Amniotic epithelial cell (primary cell): ENCODE data around the gene PTPRG.

Experiments
- DNase-seq: peaks from one replicate; pipeline ENCODE4 v3.0.0-alpha.2; 2010; ENCODE audit warnings: low read depth

The PTPRG gene

DNA sequence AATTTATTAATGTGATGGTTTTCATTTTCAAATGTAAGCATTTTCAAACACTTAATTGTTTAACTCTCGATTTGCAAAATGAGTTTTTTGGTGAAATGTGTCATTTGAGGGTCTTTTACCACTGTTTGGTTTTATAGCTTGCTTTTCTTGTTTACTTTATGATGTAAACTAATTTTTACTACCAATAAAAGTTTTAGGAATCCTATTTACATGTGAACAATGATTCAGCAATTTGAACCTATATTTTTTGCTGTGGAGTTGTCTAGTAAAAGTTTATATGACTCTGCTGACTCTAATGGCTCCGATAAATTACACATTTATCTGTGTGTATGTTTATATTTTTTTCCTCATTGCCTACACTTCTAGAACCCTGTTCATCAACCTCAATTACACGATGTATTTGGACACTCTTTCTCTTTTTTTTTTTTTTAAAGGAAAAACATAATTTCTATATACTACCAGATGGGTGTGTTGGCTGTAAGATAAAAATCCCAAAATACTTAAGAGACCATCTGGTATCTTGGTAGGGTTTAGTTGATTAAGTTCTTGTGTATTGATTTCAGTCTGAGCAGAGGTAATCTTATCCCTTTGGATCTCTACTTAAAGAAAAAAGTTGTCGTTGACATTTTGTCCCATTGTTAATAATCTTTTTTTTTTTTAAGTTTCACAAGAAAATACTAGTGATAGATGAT, 89.5 kb downstream of the PTPRG start:
- DNase-seq = no peak

DNA sequence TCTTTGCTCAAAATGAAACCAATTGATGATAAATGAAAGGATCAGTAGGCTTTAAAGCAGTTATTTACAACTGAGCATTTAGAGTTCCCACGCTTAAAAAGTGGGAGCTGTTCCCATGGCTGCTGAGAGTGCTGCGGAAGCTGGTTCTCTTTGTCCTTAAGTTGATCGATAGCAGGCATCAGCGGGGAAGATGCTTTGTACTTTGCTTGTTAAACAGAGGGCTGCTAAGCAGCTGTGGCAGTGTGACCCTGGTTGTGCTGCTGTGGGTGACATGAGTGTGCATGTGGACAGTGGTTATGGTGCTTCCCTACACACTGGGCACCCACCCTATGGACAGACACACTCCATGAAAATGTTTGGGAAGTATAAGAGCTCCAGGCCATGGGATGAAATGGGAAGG, 96.3 kb downstream of the PTPRG start:
- DNase-seq = no peak

DNA sequence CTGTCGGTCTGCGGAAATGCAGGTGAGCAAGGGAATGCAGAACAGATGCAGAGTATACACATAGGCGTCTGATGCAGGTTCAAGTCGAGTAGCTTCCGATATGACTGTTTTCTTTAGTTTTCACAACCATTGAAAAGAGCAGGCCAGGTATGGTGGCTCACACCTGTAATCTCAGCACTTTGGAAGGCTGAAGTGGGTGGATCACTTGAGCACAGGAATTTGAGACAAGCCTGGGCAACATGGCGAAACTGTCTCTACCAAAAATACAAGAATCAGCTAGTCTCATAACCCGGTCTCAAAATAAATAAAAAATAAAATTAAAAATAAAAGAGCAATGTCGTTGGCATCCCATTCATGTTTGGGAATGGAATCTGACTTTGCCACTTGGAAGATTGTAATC, 101.5 kb downstream of the PTPRG start:
- DNase-seq = no peak

DNA sequence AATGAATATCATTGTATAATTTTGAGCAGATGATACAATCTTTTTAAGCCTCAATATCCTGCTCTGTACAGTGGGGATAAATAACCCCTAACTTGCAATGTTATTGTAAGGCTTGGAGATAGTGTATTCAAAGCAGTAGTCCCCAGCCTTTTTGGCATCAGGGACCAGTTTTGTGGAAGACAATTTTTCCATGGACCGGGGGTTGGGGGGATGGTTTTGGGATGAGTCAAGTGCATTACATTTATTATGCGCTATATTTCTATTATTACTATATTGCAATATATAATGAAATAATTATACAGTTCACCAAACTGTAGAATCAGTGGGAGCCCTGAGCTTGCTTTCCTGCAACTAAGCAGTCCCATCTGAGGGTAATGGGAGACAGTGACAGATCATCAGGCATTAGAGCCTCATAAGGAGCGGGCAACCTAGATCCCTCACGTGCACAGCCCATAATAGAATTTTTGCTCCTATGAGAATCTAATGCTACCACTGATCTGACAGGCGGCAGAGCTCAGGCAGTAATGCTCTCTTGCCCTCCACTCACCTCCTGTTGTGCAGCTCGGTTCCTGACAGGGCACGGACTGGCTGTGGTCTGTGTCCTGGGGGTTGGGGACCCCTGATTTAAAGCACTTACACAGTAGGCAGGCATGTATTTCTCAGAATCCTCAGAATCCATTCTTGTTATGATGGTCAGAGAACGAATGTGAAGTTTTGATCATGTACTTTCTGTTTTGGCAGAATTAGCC, 102.2 kb downstream of the PTPRG start:
- no peak for DNase-seq

DNA sequence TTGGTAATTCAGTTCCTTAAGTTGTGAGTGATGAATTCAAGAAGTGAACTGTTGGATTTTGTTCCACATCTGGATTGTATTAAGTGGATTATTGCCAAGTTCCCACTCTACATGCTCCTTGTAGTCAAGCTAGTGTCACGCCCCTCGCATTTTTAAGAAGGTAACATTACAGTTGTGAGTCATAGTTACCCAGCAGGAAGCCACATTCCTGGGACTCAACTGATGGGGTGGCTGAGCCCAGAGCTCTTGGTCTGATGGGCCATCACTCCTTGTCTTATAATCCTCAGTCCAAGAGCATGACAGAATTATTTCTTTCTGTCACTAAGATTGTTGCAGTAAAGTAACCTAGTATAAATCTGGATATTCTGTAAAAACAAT, 102.7 kb downstream of the PTPRG start:
- peak; percentile 19 for DNase-seq

DNA sequence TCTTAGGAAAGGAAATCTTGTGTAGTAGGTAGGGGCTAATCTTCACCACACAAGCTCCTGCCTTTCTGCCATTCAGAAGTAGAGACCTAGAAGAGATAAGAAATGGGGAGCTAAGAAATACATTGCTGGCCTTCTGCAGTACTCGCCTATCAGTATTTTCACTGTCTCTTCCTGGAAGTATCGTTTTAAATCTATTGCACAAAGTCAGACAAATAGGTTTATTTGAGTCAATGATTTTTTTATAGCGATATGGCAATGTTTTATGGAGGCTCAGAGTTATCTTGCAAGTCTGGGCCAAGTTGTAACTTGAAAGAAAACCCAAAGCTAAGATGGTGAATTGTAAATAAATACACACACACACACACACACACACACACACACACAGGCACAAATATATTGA, 103.8 kb downstream of the PTPRG start:
- no peak for DNase-seq

DNA sequence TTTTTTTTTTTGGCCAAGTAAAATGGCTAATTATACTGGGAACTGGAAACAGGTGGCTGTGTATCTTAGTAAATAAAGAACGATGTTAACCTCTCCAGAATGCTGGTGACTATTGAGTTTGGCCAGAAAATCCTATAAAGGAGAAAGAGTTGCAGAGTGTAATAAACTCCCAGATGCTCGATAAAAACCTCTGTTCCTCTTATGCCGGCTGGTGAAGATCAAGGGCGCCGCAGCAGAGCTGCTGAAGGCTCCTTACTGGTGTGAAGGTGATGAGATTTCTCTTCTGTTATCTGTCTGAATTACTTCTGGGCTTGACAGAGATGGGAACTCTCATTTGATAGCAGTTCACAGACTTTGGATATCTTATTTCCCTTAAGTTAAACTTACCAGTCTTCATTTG, 104.6 kb downstream of the PTPRG start:
- DNase-seq = no peak

DNA sequence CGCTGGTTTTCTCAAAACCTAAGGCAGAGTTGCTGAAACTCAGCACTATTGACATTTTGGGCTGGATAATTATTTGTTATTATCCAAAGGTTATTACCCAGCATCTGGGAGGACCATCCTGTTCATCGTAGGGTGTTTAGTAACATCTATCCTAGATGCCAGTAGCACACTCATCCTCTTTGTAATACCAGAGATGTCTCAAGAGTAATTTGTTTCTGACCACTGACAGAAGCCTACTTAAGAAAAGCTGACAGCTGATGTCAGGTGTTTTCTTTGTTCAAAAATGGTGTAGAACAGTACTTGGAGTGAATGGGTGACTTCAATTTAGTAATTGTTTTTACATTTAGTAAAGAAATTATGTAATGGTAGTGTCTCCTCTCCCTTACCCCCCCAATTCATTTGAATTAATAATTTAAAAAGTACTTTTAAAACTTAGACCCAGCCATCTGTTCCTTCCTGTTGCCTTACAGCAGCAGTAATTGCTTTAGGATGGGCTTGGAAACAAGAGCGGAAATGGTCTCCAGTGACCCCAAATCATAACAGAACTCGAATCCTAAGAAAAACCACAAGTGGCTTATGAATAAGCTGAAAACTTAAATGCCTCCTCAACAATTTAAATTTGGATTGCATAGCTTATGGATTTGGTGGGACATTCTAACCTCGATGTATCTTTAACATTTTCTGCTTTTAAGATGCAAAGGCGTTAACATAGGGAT, 105.4 kb downstream of the PTPRG start:
- DNase-seq = peak; percentile 15

DNA sequence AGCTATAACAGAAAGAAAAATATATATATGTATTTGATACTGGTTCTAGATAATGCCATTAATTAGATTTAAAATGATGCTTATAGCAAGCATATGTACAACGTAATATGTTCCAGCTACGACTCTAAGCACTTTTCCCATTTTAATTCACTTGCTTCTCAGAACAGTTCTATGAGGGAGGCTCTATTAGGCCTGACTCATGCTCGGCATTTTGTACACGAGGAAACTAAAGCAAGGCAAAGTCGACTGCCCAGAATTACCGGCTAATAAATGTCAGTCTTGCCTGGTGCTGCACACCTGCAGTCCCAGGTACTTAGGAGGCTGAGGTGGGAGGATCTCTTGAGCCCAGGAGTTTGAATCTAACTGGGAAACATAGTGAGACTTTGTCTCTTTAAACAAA, 106.0 kb downstream of the PTPRG start:
- DNase-seq = no peak

DNA sequence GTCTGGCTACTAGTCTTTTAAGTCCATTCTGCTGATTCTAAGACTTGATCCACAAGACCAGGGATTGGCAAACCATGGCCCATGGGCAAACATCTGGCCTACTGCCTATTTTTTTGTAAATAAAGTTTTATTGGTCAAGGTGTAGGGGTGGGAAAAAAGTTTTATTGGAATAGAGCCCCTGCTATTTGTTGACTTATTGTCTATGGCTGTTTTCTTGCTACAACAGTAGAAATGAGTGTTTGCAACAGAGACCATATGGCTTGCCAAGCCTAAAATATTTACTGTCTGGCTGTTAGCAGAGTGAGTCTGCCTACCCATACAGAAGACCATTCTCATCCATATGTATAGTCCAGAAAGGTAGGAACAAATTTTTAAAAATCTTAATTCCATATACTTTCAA, 106.4 kb downstream of the PTPRG start:
- DNase-seq = no peak

DNA sequence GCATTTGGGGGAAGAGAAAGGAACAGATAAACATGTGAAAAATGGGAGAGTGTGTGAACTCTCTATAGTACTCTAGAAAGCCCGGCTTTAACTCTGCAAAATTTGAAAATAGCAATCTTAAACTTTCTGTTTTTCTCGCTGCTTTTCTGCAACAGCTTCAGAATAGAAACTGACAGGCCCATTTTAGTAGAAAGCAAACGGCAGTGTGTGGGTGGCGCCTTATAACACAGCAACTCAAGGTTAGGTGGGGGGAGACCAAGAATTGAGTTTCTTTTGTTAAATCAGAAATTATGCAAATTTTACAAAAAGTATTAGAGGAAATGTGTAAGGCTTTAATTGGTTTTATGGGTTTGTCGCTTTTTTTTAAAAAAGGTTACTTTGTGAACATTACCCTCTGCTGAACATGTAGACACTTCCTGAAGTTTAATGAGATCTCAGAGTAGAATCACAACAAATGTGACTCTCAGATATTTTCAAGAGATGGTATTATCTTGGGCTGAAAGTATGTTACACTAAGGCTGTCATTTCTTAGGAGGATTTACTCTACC, 107.0 kb downstream of the PTPRG start:
- no peak for DNase-seq

DNA sequence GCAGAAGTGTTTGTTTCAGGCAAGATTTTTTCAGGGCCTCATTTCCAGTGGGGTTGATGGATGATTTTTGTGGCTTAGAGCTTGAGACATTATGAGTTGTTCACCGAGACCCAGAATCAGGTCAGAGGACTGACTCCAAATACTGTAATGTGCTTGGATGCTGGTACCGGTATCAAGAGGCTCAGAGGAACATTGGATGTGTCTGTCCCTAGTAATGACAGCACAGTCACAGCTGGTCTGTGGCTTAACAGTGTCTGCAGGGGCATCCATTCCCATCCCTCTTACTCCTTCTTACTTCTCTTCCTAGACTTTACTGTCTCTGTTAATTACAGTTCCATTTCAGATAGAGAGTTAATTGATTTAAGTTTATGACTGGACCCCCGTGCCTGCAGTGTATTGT, 107.8 kb downstream of the PTPRG start:
- no peak for DNase-seq

DNA sequence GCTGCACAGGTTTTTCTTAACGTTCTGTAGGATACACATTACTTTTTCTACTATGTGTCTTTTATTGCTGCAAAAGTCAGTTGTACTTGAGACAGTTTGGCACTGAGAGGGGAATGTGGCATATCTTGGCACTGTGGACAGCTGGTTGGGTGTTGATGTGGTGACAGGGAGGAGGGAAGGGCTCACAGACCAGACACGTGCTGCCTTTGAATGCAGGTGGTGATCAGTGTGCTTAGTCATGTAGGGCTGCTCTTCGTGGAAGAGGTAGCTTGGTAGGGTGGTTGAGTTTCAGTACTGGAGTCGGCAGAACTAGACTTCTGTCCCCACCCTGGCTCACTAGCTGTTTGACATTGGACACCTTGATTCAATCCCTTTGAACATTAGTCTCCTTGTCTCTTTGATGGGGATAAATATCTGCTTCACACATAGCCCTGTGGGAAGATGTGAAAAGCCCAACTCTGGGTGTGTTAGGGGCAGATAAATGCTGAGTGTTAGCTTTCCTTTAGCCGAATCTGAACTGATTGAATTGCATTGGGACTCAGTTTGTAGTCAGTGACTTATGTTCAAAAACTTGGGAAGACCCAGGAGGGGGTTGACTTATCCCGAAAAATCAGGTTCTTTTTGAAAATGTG, 108.4 kb downstream of the PTPRG start:
- no peak for DNase-seq

DNA sequence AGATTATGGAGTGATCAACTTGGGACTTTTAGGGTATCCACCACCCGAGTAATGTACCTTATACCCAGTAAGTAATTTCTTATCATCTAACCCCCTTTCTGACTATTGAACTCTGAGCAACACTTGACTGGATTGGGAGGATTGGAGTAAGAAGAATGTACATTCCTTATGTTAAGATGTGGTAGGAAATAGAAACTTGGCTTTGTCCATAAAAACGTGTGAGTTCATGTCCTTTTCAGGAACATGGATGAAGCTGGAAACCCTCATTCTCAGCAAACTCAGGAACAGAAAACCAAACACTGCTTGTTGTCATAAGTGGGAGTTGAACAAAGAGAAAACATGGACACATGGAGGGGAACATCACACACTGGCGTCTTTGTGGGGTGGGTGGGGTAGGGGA, 112.3 kb downstream of the PTPRG start:
- no peak for DNase-seq

DNA sequence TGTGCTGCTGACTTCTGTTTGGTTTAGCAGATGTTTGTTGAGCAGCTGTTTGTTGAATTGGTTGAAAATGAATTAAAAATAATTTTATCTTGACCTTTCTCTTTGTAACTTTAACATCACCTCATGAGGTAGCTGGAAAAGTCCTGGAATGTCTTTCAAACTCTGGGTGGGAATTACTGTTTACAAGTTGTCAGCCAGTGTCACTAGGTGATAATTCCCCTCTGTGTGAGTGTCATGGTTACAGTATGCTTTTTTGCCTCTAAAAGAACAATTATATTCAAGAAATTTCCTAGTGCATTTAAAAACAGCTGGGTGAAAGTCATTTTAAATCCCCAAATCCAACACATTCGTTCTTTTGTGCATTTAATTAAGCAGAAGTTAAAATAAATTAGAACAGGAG, 113.2 kb downstream of the PTPRG start:
- DNase-seq = no peak

DNA sequence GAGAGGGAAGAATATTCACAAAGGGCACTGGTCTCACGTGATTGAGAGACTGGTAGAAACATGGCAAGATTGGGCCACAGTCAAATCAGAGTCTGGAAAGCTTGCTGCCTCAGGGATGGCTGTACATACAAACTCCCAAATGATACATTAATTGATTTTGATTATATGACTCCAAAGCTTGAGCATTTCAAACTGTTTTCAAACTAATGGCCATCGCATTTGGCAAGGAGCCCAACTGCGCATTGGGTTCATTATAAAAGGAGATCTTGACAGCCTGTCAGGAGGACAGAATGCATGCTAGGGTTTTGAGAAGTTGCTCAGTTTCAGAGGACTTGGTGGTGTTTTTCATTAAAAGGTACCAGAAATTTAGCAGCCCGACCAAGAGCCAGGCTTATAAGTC, 117.7 kb downstream of the PTPRG start:
- DNase-seq = no peak

DNA sequence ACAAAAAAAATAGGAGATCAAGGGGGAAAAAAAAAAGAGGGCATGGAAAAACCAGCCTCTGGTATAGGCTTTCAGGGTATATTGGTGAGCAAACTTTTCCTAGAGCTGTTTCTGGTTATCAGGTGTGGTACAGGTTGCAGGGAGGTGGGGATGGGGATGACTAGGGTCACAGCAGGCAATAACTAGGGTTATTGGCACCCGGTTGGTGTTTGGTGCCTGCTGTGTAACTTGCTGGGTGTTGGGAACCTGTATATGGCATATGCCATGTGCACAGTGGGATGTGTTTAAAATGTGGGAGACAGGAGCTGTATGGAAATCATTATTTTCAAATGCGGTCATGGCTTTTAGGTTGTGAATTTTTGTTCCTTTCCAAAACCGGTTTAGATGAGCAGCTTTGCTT, 119.2 kb downstream of the PTPRG start:
- no peak for DNase-seq

DNA sequence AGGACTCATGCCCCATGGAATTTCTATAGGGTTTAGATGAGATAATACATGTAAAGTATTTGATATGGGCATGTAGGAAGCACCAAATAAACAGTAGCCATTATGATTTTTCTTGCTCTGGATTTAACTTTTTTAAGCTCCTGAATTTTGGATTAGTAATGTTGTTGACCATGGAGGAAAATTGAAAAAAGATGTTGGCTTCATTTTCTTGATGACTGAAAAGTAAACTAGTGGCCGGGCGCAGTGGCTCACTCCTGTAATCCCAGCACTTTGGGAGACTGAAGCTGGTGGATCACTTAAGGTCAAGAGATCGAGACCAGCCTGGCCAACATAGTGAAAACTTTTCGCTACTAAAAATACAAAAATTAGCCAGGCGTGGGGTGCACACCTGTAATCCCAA, 120.3 kb downstream of the PTPRG start:
- DNase-seq = no peak

DNA sequence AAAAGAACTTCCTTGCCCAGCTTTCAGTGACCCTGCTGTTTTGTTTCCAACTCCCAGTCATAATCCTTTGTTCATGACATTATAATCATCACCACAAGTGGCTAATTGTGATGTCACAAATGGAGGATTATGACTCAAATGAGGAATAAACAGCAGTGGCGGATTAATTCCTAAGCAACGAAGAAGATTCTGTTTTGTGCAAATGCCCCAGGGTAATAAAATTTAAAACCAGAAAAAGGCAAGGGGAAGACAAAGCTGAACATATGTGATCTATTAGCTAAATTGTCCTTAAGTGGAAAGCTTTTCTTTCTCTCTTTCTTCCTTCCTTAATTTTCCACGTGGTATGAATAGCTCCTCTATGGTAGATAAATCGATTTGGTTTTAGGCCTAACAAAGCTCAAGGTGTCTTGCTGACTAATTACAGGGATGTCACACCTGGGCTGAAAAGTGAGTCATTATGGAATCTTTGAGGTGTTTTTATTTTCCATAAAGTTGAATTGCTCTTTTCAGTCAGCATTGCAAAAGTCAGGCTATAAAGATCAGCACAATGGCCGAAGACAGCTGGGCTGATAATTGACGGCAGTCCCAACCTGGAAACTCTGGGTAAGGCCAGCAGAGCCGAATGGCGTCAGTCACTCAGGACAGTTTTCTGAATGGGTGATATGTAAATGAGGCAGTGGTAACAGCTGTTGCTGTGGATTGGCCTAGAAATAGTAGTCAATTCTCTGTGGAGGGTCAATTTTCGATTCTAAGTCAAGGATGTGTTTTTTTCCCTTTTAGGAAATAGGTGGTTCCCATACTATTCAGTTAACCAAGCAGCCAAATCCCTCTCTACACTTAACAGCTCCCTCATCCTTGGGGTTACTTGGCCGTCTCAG, 121.5 kb downstream of the PTPRG start:
- no peak for DNase-seq

DNA sequence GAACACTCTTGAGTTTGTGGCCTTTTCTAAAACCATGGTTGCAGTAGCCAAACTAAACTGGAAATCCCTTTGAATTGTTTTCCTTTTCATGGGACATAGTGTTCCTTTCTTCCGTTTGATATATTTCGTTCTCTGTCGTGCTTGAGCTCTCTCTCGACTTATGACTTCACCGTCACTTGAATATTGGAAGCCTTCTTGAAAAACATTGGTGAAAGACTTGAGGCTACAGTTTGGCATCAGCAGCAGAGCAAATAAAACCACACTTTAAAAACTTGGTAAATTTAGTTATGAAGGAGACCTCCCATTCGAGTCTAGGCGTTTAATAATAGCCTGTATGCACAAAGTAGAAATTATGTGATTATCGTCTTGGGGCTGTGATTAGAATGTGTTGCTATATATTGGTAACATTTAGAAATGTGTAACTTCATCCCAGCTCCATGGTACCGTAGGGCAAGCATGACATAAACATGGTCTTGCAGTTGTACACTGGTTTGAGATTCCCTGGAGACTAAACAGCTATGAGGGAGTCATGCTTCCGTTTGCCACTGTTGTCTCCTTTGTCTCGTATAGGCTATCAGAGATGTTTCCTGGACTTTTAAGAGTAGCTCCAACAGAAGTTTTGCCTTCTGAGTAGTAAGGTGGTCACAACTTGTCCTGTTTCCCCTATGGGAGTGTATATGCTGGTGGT, 122.3 kb downstream of the PTPRG start:
- DNase-seq = no peak

DNA sequence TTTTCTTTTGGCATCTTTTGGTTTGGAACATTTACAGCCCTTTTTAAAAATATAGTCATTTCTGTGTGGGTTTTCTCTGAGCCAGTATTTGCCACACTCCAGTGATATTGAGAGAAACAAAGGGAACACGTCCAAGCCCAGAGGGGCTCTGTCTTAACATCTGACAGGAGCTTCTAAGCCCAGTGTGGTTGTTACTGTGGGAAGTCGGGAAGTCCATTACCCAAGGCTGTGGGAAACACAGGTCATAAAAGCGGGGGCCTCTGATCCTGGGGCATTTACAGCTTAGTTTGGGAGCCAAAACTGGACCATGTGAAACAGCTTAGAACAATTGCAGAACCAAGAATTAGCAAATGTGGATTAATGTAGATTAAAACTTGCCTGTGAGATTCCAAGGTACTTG, 123.0 kb downstream of the PTPRG start:
- no peak for DNase-seq
